ES-I3 (cell line): ENCODE data around the gene APOL6.
"Not testable (repeated sequence)": the region's sequence is repeated elsewhere in the genome, so short reads cannot be mapped to it uniquely, and the experiment has no call there.

Source experiments
- H3K36me3 ChIP-seq: 2 replicates; pipeline ENCODE4 v1.6.1; 2013; ENCODE audit warnings: mild to moderate bottlenecking, low read length, control low read depth, moderate library complexity; ENCODE audit not compliant: insufficient read depth
- H3K4me1 ChIP-seq: 2 replicates; pipeline ENCODE4 v1.6.1; 2013; ENCODE audit warnings: mild to moderate bottlenecking, control low read depth, low read length; ENCODE audit not compliant: insufficient read depth
- H3K9ac ChIP-seq: 2 replicates; pipeline ENCODE4 v1.6.1; 2013; ENCODE audit warnings: low read depth, mild to moderate bottlenecking, low read length, moderate library complexity
- H3K9me3 ChIP-seq: 2 replicates; pipeline ENCODE4 v1.6.1; 2013; ENCODE audit warnings: mild to moderate bottlenecking, low read length, moderate library complexity; ENCODE audit not compliant: control insufficient read depth, insufficient read depth

Gene APOL6

DNA sequence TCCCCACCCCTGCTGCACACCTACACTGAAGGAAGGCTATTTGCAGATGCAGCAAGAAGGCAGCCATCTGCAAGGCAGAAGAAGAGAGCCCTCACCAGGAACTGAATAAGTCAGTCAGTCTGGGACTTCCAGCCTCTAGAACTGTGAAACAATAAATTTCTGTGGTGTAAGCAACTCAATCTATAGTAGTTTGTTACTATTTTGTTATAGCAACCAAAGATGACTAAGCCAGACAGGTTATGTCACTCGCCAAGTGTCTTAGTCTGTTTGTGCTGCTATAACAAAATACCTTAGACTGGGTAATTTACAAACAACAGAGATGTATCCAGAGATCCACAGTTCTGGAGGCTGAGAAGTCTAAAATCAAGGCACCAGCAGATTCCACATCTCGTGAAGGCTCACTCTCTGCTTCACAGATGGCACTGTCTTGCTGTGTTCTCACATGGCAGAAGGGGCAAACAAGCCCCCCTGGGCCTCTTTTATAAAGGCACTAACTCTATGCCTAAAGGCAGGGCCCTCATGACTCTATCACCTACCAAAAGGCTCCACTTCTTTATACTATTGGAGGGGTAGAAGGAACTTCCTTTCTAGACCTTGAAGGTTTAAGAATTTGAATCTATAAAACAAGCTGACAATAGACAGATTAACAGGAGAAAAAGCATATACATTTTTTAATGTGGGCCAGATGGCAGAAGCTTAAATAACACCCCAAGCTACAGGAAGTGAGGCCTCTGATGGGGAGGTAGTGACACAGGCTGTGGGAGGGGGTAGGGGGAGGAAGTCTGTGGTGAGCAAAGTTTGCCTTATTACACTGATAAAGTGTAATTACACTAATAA, 12.3 kb downstream of the APOL6 start:
- H3K9me3 ChIP-seq: peaks cover 10% of the 10 kb centered on the region
- no peaks in the 10 kb centered on the region for H3K4me1 ChIP-seq
- no peaks in the 10 kb centered on the region for H3K36me3 ChIP-seq
- H3K9ac ChIP-seq: no peak overlapping the region

DNA sequence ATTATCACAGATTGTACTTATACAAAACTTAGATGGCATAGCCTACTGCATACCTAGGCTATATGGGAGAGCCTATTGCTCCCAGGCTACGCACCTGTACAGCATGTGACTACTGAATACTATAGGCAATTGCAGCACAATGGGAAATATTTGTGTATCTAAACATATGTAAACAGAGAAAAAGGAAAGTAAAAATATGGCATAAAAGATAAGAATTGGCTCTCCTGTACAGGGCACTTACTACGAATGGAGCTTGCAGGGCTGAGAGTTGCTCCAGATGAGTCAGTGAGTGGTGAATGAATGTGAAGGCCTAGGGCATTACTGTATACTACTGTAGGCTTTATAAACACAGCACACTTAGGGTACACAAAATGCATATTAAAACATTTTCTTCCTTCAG, 13.2 kb downstream of the APOL6 start:
- peaks cover 11% of the 10 kb centered on the region for H3K9me3 ChIP-seq
- H3K4me1 ChIP-seq: no peaks in the 10 kb centered on the region
- H3K36me3 ChIP-seq: no peaks in the 10 kb centered on the region
- no peak overlapping the region for H3K9ac ChIP-seq

- Histone ChIP-seq H3K9me3 (peaks cover 17% of the 10 kb centered on the region), H3K4me1 (no peaks in the 10 kb centered on the region), H3K36me3 (no peaks in the 10 kb centered on the region), H3K9ac (no peak overlapping the region)
Observed at GRCh38 chr22:35662914-35663313, 14.7 kb downstream of the APOL6 start.

- Histone ChIP-seq H3K9ac (no peak overlapping the region), H3K9me3 (peaks cover 17% of the 10 kb centered on the region)
Observed at GRCh38 chr22:35663371-35663770, 15.1 kb downstream of the APOL6 start.

GRCh38 chr22:35664955-35665587, 16.8 kb downstream of the APOL6 start:
- no peaks in the 10 kb centered on the region for H3K4me1 ChIP-seq
- H3K9ac ChIP-seq: no peak overlapping the region
- H3K36me3 ChIP-seq: no peaks in the 10 kb centered on the region
- H3K9me3 ChIP-seq: peaks cover 16% of the 10 kb centered on the region

More at GRCh38 chr22:35663371-35663770, 15.1 kb downstream of the APOL6 start:
- Histone ChIP-seq H3K36me3 (no peaks in the 10 kb centered on the region), H3K4me1 (no peaks in the 10 kb centered on the region)

DNA sequence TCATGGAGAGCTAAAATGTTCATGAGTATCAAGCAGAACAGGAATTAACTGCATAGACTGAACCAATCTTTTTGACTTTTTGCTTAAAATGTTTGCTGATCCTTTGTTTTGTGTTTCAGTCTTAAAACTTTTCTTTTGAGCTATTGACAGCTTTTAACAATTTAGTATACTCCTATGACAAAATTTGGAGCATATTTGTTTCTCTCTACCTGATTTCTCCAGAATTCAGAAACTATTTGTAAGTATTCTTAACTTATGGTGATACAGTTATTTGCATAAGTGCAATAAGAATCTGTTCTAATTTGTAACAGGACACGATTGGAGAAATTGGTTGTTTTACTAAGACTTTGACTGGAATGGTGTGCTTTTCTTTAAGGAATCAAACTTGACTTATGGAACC, 18.5 kb downstream of the APOL6 start:
- H3K4me1 ChIP-seq, H3K36me3 ChIP-seq, H3K9ac ChIP-seq: not testable (repeated sequence)
- H3K9me3 ChIP-seq: peaks cover 13% of the 10 kb centered on the region

- Histone ChIP-seq H3K36me3 (no peaks in the 10 kb centered on the region), H3K4me1 (no peaks in the 10 kb centered on the region), H3K9ac (no peak overlapping the region), H3K9me3 (0 out of 2 replicates have a peak, but pooled peaks cover 2% of the 10 kb centered on the region)
Observed at GRCh38 chr22:35674335-35674734, 26.1 kb downstream of the APOL6 start.

- H3K9ac ChIP-seq, H3K4me1 ChIP-seq, H3K36me3 ChIP-seq, H3K9me3 ChIP-seq: not testable (repeated sequence)
Observed at GRCh38 chr22:35676065-35676464, 27.8 kb downstream of the APOL6 start.

GRCh38 chr22:35677460-35678187, 29.4 kb downstream of the APOL6 start:
- H3K9me3 ChIP-seq: peaks cover 8% of the 10 kb centered on the region
- no peak overlapping the region for H3K9ac ChIP-seq

DNA sequence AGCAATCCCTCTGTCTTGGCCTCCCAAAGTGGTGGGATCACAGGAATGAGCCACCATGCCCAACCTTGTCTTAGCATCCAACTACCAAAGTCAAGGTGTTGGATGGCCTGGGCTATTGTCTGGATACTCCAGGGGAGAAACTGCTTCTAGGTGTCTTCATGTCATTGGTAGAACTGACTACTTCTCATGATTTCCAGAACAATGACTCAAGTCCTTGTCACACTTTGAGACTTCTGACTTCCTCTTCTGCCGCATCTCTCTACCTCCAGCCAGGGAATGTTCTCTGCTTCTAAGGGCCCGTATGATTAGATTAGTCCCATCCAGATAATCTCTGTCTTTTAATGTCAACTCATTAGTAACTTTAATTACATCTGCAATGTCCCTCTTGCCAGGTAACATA, 30.6 kb downstream of the APOL6 start:
- Histone ChIP-seq H3K36me3 (no peaks in the 10 kb centered on the region), H3K4me1 (no peaks in the 10 kb centered on the region), H3K9me3 (peaks cover 8% of the 10 kb centered on the region), H3K9ac (no peak overlapping the region)

More at GRCh38 chr22:35677460-35678187, 29.4 kb downstream of the APOL6 start:
- Histone ChIP-seq H3K4me1 (no peaks in the 10 kb centered on the region), H3K36me3 (no peaks in the 10 kb centered on the region)

DNA sequence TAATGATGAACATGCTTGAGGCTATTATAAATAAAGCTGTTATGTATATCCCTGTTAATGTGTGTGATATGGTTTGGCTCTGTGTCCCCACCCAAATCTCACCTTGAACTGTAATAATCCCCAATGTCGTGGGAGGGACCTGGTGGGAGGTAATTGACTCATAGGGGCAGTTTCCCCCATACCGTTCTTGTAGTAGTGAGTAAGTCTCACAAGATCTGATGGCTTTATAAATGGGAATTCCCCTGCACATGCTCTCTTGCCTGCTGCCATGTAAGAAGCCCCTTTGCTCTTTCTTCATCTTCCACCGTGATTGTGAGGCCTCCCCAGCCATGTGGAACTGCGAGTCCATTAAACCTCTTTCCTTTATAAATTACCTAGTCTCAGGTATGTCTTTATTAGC, 31.2 kb downstream of the APOL6 start:
- H3K9me3 ChIP-seq, H3K36me3 ChIP-seq, H3K9ac ChIP-seq, H3K4me1 ChIP-seq: not testable (repeated sequence)

- Histone ChIP-seq H3K9me3 (peaks cover 8% of the 10 kb centered on the region), H3K36me3 (no peaks in the 10 kb centered on the region), H3K4me1 (no peaks in the 10 kb centered on the region), H3K9ac (no peak overlapping the region)
Observed at GRCh38 chr22:35681454-35682052, 33.3 kb downstream of the APOL6 start.

DNA sequence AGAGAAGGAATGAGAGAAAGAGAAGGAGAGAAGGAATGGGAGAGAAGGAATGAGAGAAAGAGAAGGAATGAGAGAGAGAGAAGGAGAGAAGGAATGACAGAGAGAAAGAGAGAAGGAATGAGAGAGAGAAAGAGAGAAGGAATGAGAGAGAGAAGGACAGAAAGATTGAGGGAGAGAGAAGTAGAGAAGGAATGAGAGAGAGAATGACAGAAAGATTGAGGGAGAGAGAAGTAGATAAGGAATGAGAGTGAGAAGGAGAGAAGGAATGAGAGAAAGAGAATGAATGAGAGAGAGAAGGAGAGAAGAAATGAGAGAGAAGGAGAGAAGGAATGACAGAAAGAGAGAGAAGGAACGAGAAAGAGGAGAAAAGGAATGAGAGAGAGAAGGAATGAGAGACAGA, 35.3 kb downstream of the APOL6 start:
- no peaks in the 10 kb centered on the region for H3K4me1 ChIP-seq
- peaks cover 8% of the 10 kb centered on the region for H3K9me3 ChIP-seq
- H3K9ac ChIP-seq: no peak overlapping the region
- no peaks in the 10 kb centered on the region for H3K36me3 ChIP-seq

GRCh38 chr22:35684270-35684700, 36.0 kb downstream of the APOL6 start:
- no peaks in the 10 kb centered on the region for H3K4me1 ChIP-seq
- no peak overlapping the region for H3K9ac ChIP-seq
- peaks cover 8% of the 10 kb centered on the region for H3K9me3 ChIP-seq
- no peaks in the 10 kb centered on the region for H3K36me3 ChIP-seq
